ENCODE results near the gene C16orf86.

C16orf86 gene

DNA sequence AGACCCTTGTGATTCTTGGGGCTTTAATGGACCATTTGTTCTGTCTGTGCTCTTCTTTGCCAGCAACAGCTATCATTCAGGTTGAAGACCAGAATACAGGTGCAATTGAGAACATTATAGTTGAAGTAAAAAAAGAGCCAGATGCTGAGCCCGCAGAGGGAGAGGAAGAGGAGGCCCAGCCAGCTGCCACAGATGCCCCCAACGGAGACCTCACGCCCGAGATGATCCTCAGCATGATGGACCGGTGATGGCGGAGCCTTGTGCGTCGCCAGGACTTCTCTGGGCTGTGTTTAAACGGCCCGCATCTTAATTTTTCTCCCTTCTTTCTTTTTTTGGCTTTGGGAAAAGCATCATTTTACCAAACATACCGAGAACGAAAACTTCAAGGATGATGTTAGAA, 29.0 kb upstream of the C16orf86 start:
- ATAC-seq: no peak
- TF ChIP-seq OSR1 (CRISPR knock-in tag; IDR thresholded peaks at IDR 0.05): no peak
- no peak for TF ChIP-seq PPARA (CRISPR knock-in tag; IDR thresholded peaks at IDR 0.05; ENCODE audit: borderline replicate concordance)
- TF ChIP-seq, protein P1, sequence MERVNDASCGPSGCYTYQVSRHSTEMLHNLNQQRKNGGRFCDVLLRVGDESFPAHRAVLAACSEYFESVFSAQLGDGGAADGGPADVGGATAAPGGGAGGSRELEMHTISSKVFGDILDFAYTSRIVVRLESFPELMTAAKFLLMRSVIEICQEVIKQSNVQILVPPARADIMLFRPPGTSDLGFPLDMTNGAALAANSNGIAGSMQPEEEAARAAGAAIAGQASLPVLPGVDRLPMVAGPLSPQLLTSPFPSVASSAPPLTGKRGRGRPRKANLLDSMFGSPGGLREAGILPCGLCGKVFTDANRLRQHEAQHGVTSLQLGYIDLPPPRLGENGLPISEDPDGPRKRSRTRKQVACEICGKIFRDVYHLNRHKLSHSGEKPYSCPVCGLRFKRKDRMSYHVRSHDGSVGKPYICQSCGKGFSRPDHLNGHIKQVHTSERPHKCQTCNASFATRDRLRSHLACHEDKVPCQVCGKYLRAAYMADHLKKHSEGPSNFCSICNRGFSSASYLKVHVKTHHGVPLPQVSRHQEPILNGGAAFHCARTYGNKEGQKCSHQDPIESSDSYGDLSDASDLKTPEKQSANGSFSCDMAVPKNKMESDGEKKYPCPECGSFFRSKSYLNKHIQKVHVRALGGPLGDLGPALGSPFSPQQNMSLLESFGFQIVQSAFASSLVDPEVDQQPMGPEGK (CRISPR knock-in tag; IDR thresholded peaks at IDR 0.05; ENCODE audit: borderline replicate concordance): no peak

DNA sequence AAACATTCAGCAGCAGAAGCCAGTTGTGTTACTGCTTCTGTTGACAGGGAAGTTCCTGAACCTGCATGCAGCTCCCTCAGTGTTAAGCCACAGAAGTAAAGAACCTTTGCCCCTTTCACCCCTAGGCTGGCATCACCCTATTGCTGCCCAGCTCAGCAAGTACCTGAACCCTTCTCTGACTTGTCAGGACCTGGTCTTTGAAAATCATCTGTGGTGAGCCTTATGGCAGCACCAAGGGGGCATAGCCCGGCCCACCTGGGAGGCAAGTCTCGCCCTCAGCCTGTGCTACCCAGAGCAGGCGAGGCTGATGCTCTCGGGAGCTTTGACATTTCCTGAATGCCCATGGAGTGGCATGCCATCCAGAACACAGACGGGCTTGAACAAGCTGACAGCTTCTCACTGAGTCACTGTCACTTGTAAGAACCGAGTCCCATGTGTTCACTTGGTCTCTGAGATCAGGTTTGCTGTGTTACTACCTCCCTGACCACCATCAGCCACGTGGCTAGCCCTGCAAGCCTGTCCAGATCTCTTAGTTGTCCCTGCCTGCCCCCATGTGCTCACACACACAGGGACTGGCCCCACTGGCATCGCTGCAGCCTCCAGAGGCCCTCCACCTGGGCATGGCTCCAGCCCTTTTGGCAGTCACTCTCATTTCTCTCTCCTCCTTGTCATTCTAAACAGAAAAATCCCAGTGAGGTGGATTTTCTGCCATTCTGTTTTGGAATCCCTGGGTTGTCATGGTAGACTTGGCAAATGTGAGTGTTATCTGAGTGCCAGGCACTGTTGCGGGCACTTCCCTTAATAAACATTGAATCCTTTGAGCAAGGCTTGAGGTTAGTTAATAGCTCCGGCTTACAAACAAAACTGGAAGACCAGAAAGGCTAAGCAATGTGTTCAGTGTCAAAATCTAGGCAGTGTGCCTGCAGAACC, 24.6 kb upstream of the C16orf86 start:
- peak; percentile 70 for ATAC-seq
- TF ChIP-seq ZFP3 (CRISPR knock-in tag; IDR thresholded peaks at IDR 0.05) (no peak), BACH2 (CRISPR knock-in tag; IDR thresholded peaks at IDR 0.05; ENCODE audit: borderline replicate concordance) (no peak), ZNF8 (CRISPR knock-in tag; IDR thresholded peaks at IDR 0.05) (no peak), GLIS3 (CRISPR knock-in tag; IDR thresholded peaks at IDR 0.05) (no peak), ZNF565 (CRISPR knock-in tag; conservative IDR thresholded peaks at IDR 0.05; ENCODE audit: low read depth) (no peak), SNAI2 (CRISPR knock-in tag; IDR thresholded peaks at IDR 0.05) (no peak), OSR1 (CRISPR knock-in tag; IDR thresholded peaks at IDR 0.05) (no peak), RARB (CRISPR knock-in tag; IDR thresholded peaks at IDR 0.05) (no peak), ZC3H10 (CRISPR knock-in tag; IDR thresholded peaks at IDR 0.05) (no peak), TCF4 (CRISPR knock-in tag; IDR thresholded peaks at IDR 0.05; ENCODE audit: borderline replicate concordance) (no peak), CSDC2 (CRISPR knock-in tag; IDR thresholded peaks at IDR 0.05) (no peak)
- TF ChIP-seq, protein P2, sequence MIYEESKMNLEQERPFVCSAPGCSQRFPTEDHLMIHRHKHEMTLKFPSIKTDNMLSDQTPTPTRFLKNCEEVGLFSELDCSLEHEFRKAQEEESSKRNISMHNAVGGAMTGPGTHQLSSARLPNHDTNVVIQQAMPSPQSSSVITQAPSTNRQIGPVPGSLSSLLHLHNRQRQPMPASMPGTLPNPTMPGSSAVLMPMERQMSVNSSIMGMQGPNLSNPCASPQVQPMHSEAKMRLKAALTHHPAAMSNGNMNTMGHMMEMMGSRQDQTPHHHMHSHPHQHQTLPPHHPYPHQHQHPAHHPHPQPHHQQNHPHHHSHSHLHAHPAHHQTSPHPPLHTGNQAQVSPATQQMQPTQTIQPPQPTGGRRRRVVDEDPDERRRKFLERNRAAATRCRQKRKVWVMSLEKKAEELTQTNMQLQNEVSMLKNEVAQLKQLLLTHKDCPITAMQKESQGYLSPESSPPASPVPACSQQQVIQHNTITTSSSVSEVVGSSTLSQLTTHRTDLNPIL (CRISPR knock-in tag; IDR thresholded peaks at IDR 0.05; ENCODE audit: low read depth): no peak
- TF ChIP-seq, protein P3, sequence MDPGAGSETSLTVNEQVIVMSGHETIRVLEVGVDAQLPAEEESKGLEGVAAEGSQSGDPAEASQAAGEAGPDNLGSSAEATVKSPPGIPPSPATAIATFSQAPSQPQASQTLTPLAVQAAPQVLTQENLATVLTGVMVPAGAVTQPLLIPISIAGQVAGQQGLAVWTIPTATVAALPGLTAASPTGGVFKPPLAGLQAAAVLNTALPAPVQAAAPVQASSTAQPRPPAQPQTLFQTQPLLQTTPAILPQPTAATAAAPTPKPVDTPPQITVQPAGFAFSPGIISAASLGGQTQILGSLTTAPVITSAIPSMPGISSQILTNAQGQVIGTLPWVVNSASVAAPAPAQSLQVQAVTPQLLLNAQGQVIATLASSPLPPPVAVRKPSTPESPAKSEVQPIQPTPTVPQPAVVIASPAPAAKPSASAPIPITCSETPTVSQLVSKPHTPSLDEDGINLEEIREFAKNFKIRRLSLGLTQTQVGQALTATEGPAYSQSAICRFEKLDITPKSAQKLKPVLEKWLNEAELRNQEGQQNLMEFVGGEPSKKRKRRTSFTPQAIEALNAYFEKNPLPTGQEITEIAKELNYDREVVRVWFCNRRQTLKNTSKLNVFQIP (CRISPR knock-in tag; IDR thresholded peaks at IDR 0.05; ENCODE audit: borderline replicate concordance, low read depth): no peak
- TF ChIP-seq, protein P4, sequence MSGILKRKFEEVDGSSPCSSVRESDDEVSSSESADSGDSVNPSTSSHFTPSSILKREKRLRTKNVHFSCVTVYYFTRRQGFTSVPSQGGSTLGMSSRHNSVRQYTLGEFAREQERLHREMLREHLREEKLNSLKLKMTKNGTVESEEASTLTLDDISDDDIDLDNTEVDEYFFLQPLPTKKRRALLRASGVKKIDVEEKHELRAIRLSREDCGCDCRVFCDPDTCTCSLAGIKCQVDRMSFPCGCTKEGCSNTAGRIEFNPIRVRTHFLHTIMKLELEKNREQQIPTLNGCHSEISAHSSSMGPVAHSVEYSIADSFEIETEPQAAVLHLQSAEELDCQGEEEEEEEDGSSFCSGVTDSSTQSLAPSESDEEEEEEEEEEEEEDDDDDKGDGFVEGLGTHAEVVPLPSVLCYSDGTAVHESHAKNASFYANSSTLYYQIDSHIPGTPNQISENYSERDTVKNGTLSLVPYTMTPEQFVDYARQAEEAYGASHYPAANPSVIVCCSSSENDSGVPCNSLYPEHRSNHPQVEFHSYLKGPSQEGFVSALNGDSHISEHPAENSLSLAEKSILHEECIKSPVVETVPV (CRISPR knock-in tag; IDR thresholded peaks at IDR 0.05): no peak

DNA sequence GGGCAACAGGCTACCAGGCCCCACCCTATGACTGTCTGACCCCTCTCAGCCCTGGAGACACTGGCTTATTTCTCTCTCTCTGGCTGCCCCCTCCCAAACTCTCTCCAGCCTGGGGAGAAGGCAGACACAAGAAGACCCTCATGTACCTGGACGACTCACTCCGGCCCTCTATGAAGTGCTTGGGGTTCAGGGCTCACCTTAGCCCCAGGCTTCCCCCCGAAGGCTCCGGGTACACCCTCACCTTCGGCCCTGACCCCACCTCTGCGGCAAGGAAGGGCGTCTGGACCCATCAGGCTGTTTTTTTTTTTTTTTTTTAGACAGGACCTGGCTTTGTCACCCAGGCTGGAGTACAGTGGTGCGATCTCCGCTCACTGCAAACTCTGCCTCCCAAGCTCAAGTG, 22.6 kb upstream of the C16orf86 start:
- ATAC-seq: no peak
- TF ChIP-seq CSDC2 (CRISPR knock-in tag; IDR thresholded peaks at IDR 0.05): no peak
- no peak for TF ChIP-seq ZFP30 (CRISPR knock-in tag; IDR thresholded peaks at IDR 0.05)
- no peak for TF ChIP-seq GLIS3 (CRISPR knock-in tag; IDR thresholded peaks at IDR 0.05)
- TF ChIP-seq TOX (CRISPR knock-in tag; IDR thresholded peaks at IDR 0.05; ENCODE audit: borderline replicate concordance): no peak
- TF ChIP-seq, protein P5, sequence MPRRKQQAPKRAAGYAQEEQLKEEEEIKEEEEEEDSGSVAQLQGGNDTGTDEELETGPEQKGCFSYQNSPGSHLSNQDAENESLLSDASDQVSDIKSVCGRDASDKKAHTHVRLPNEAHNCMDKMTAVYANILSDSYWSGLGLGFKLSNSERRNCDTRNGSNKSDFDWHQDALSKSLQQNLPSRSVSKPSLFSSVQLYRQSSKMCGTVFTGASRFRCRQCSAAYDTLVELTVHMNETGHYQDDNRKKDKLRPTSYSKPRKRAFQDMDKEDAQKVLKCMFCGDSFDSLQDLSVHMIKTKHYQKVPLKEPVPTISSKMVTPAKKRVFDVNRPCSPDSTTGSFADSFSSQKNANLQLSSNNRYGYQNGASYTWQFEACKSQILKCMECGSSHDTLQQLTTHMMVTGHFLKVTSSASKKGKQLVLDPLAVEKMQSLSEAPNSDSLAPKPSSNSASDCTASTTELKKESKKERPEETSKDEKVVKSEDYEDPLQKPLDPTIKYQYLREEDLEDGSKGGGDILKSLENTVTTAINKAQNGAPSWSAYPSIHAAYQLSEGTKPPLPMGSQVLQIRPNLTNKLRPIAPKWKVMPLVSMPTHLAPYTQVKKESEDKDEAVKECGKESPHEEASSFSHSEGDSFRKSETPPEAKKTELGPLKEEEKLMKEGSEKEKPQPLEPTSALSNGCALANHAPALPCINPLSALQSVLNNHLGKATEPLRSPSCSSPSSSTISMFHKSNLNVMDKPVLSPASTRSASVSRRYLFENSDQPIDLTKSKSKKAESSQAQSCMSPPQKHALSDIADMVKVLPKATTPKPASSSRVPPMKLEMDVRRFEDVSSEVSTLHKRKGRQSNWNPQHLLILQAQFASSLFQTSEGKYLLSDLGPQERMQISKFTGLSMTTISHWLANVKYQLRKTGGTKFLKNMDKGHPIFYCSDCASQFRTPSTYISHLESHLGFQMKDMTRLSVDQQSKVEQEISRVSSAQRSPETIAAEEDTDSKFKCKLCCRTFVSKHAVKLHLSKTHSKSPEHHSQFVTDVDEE (CRISPR knock-in tag; IDR thresholded peaks at IDR 0.05): no peak
- no peak for TF ChIP-seq PPARA (CRISPR knock-in tag; IDR thresholded peaks at IDR 0.05; ENCODE audit: borderline replicate concordance)

Data from SK-N-SH treated with all-trans-retinoic acid at 6 μM for 48 hours (cell line).